H1 (cell line): ENCODE measurements around the gene MYLK2.

ENCODE experiments used
- CBX5 ChIP-seq: fragments of 300-800, 300-1000 bp; sonication (generic); IDR thresholded peaks from 2 replicates; pipeline ENCODE4 v1.7.1; 2016; ENCODE audit warnings: antibody characterized with exemption, low read length, low read depth
- CTCF ChIP-seq, 3 experiments: IDR thresholded peaks; 1 replicate in 2 of 3; 2 replicates in 1 of 3; pipeline versions ENCODE4 v1.5.1 to v1.6.1; 2011; ENCODE audit warnings: low read length in 3 of 3, mild to moderate bottlenecking in 3 of 3, inconsistent platforms in 2 of 3, low read depth in 1 of 3, moderate library complexity in 1 of 3; ENCODE audit not compliant: insufficient read depth in 1 of 3; ENCODE audit errors: control extremely low read depth in 1 of 3
- JUN ChIP-seq: IDR thresholded peaks from 2 replicates; pipeline ENCODE4 v1.6.1; 2011; ENCODE audit warnings: low read depth, mild to moderate bottlenecking, improper control_type of control experiment, low read length
- KDM5A ChIP-seq: fragments of 200-600 bp; IDR thresholded peaks from 2 replicates; pipeline ENCODE4 v1.7.1; 2012; ENCODE audit warnings: mild to moderate bottlenecking, low read length, inconsistent platforms, mixed read lengths
- MAFK ChIP-seq: IDR thresholded peaks from 2 replicates; pipeline ENCODE4 v1.6.1; 2012; ENCODE audit warnings: low read depth, mild to moderate bottlenecking, improper control_type of control experiment, low read length
- PHF8 ChIP-seq: fragments of 200-600 bp; sonication (generic); conservative IDR thresholded peaks from 2 replicates; pipeline ENCODE4 v1.7.1; 2012; ENCODE audit warnings: low read depth, mild to moderate bottlenecking, inconsistent platforms, low read length, moderate library complexity
- POLR2A ChIP-seq, 2 experiments: IDR thresholded peaks; 1 replicate in 1 of 2; 2 replicates in 1 of 2; pipeline ENCODE4 v1.6.1; 2011; ENCODE audit warnings: low read depth in 2 of 2, low read length in 2 of 2, mild to moderate bottlenecking in 2 of 2; ENCODE audit errors: control extremely low read depth in 1 of 2
- POLR2AphosphoS5 ChIP-seq: IDR thresholded peaks from 2 replicates; pipeline ENCODE4 v1.6.1; 2011; ENCODE audit warnings: low read depth, low read length
- RAD21 ChIP-seq, 2 experiments: IDR thresholded peaks in 1 of 2; conservative IDR thresholded peaks in 1 of 2; 2 replicates each; pipeline ENCODE4 v1.6.1; 2011; ENCODE audit warnings: low read depth in 2 of 2, low read length in 2 of 2, improper control_type of control experiment in 1 of 2, inconsistent platforms in 1 of 2, mild to moderate bottlenecking in 1 of 2, moderate library complexity in 1 of 2
- SP2 ChIP-seq: IDR thresholded peaks from 2 replicates; pipeline ENCODE4 v1.6.1; 2012; ENCODE audit warnings: mild to moderate bottlenecking, low read length, inconsistent platforms
- SP4 ChIP-seq: IDR thresholded peaks from 2 replicates; pipeline ENCODE4 v1.6.1; 2012; ENCODE audit warnings: low read length, inconsistent platforms
- TAF1 ChIP-seq: IDR thresholded peaks from 2 replicates; pipeline ENCODE4 v1.6.1; 2011; ENCODE audit warnings: mild to moderate bottlenecking, low read depth, low read length
- TBP ChIP-seq: IDR thresholded peaks from 2 replicates; pipeline ENCODE4 v1.6.1; 2011; ENCODE audit warnings: low read depth, low read length, improper control_type of control experiment

DNA sequence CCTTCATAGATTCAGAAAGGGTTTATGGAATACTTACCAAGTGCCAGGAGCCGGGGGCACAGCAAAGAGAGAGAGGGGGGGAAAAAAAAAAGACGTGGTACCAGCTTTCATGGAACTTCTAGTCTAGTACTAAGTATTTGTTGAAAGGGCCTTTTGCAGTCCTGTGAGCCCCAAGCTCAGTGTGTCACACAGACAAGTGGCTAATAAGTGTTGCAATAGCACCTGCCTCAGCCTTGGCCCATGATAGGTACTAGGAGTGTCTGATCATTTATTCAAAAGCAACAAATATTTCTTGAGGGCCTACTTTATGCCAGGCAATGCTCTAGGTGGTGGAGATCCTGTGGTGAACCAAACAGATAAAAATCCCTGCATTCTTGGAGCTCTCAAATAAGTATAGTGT lies 7.9 kb downstream of the MYLK2 start:
- TF ChIP-seq CTCF (IDR thresholded peaks at IDR 0.05; ENCODE audit: control extremely low read depth in 1 of 3, insufficient read depth in 1 of 3, low read depth in 1 of 3, low read length in 3 of 3) (no peak), SP2 (no peak), TBP (no peak), POLR2A (IDR thresholded peaks at IDR 0.05; ENCODE audit: control extremely low read depth in 1 of 2, low read depth in 2 of 2, low read length in 2 of 2) (no peak), PHF8 (no peak), CBX5 (no peak), POLR2AphosphoS5 (no peak), MAFK (no peak), SP4 (no peak), KDM5A (no peak), RAD21 (IDR thresholded peaks at IDR 0.05 in 1 of 2, conservative IDR thresholded peaks at IDR 0.05 in 1 of 2; ENCODE audit: low read depth in 2 of 2, low read length in 2 of 2) (no peak), TAF1 (no peak), JUN (no peak)
